ENCODE data around the gene TRIOBP. TPM values are rescaled to one million over a fixed set of nuclear protein-coding genes. Genes with fewer than 3 reads are reported as not detected.

TRIOBP gene
- total and polyA plus RNA-seq, 2 donors from 2014 or later: 32.1 to 125 TPM

DNA sequence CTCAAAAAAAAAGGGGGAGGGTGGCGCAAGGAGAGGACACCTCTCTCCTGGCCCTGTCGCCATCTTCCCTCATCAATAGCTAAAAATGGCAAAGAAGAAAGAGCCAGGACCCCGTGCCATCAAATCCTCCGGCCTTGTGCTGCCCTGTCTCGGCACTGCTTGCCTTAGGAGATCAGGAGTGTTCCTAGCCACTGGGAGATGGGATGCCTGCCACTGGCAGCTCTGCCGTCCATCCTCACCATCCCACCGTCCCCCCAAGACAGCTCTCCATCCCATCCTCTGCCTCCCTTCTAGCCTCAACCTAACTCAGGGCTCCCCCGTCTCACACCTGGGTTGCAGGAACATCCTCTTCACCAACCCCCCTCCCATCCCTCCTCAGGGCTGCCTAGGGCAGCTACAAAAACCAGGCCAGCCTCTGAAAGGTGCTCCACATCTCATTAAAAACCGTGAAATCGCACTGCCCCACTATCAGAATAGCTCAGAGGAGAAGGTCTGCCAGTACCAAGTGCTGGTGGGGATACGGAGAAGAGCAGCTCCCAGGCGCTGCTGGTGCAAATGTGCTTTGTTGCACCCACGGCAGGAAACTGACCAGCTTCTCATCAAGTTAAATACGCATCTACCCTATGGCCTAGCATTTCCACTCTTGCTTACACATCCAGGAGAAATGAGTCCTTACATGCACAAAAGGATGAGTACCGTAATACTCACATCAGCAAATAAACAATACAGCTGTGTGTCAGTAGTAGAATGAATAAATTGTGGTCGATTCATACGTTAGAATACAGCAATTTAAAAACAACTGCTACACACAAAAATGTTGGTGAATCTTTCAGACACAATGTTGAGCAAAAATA is 79.2 kb downstream of the TRIOBP start:
- intact Hi-C loops (cut with DNase I): no loop called here
- H3K36me3 ChIP-seq (ENCODE audit: control insufficient read depth in 2 of 3, insufficient read depth in 3 of 3, low read length in 3 of 3): peaks cover 2 to 5% (median 4%) of the 10 kb centered on the region in 3 donors
- TF ChIP-seq CTCF (IDR thresholded peaks at IDR 0.05; ENCODE audit: borderline replicate concordance, extremely low read depth, insufficient read depth): no peak
- FAIRE-seq (no peak), DNase-seq (peak in 1 of 5 donors; percentile 54)
- no peak overlapping the region for H3K4me3 ChIP-seq (ENCODE audit: low read length in 3 of 3)
- no peaks in the 10 kb centered on the region for H3K27me3 ChIP-seq (ENCODE audit: control insufficient read depth, insufficient read depth, low read length)
- peaks cover 0 to 3% (median 0%) of the 10 kb centered on the region in 3 donors for H3K4me1 ChIP-seq (ENCODE audit: control insufficient read depth in 2 of 3, insufficient read depth in 2 of 3, low read depth in 1 of 3, low read length in 3 of 3)
- no peaks in the 10 kb centered on the region for H3K9me3 ChIP-seq (ENCODE audit: control insufficient read depth in 2 of 3, insufficient read depth in 1 of 3, low read length in 3 of 3)
- no peak overlapping the region for H3K9ac ChIP-seq (ENCODE audit: low read length in 3 of 3)
- no peak overlapping the region for H3K27ac ChIP-seq (ENCODE audit: low read depth in 2 of 2, low read length in 2 of 2)

GRCh38 chr22:37776639-37777005 is 79.8 kb downstream of the TRIOBP start:
- no peaks in the 10 kb centered on the region for H3K9me3 ChIP-seq (ENCODE audit: control insufficient read depth in 2 of 3, insufficient read depth in 1 of 3, low read length in 3 of 3)
- H3K4me3 ChIP-seq (ENCODE audit: low read length in 3 of 3): no peak overlapping the region
- intact Hi-C loops (cut with DNase I): no loop called here
- H3K27me3 ChIP-seq (ENCODE audit: control insufficient read depth, insufficient read depth, low read length): no peaks in the 10 kb centered on the region
- no peak overlapping the region for H3K9ac ChIP-seq (ENCODE audit: low read length in 3 of 3)
- H3K27ac ChIP-seq (ENCODE audit: low read depth in 2 of 2, low read length in 2 of 2): no peak overlapping the region
- TF ChIP-seq CTCF (IDR thresholded peaks at IDR 0.05; ENCODE audit: borderline replicate concordance, extremely low read depth, insufficient read depth): no peak
- DNase-seq (no peak), FAIRE-seq (no peak)
- H3K4me1 ChIP-seq (ENCODE audit: control insufficient read depth in 2 of 3, insufficient read depth in 2 of 3, low read depth in 1 of 3, low read length in 3 of 3): peaks cover 0 to 3% (median 0%) of the 10 kb centered on the region in 3 donors
- peaks cover 0 to 5% (median 3%) of the 10 kb centered on the region in 3 donors for H3K36me3 ChIP-seq (ENCODE audit: control insufficient read depth in 2 of 3, insufficient read depth in 3 of 3, low read length in 3 of 3)

DNA sequence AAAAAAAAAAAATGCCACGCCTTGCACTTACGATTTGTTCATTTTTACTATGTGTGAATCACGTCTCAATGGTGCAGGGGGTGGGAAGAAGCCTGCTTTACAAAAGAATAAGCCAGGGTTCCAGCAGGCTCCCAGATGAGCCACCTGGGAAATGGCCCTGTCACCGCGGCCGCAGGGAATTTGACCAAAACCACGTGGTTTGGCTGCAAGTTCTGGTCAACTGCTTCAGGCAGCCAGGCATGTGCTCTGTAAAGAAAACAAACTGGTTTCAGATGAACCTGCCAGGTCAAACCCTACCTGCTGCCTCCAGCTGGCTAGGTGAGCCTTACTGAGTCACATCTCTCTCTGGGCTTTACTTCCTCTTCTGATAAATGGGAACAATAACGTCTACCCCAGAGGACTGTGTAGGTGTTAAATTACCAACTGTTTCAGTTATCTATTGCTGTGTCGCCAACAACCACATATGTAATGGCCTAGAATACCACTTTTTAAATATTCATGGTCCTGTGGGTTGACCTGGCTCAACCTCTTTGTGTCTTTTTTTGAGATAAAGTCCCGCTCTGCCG is 80.4 kb downstream of the TRIOBP start:
- H3K4me1 ChIP-seq (ENCODE audit: control insufficient read depth in 2 of 3, insufficient read depth in 2 of 3, low read depth in 1 of 3, low read length in 3 of 3): peaks cover 0 to 6% (median 0%) of the 10 kb centered on the region in 3 donors

More for the DNA sequence above, 80.4 kb downstream of the TRIOBP start:
- peak; percentile 67 to 93 (median 82) for DNase-seq
- no peak for TF ChIP-seq CTCF (IDR thresholded peaks at IDR 0.05; ENCODE audit: borderline replicate concordance, extremely low read depth, insufficient read depth)
- Histone ChIP-seq H3K27me3 (ENCODE audit: control insufficient read depth, insufficient read depth, low read length) (no peaks in the 10 kb centered on the region), H3K36me3 (ENCODE audit: control insufficient read depth in 2 of 3, insufficient read depth in 3 of 3, low read length in 3 of 3) (peaks cover 0 to 5% (median 0%) of the 10 kb centered on the region in 3 donors), H3K9me3 (ENCODE audit: control insufficient read depth in 2 of 3, insufficient read depth in 1 of 3, low read length in 3 of 3) (no peaks in the 10 kb centered on the region), H3K4me3 (ENCODE audit: low read length in 3 of 3) (no peak overlapping the region), H3K27ac (ENCODE audit: low read depth in 2 of 2, low read length in 2 of 2) (no peak overlapping the region), H3K9ac (ENCODE audit: low read length in 3 of 3) (no peak overlapping the region)
- intact Hi-C loops (cut with DNase I): no loop called here
- peak; percentile 13 for FAIRE-seq

All from kidney (tissue), 14 donors.